Omental fat pad (tissue), 4 donors: ENCODE results near the gene ANKMY1. TPM values are rescaled to one million over a fixed set of nuclear protein-coding genes. Genes with fewer than 3 reads are reported as not detected.
"Not testable (repeated sequence)": the region's sequence is repeated elsewhere in the genome, so short reads cannot be mapped to it uniquely, and the experiment has no call there.

Experiments
- ATAC-seq: fragments of 150-250 bp; one replicate; pipeline ENCODE4 v1.9.1; 2016; ENCODE audit warnings: mild to moderate bottlenecking, moderate library complexity; ENCODE audit not compliant: low FRiP score
- DNase-seq: peaks from one replicate; pipeline ENCODE4 v3.0.0-alpha.2; 2019; ENCODE audit warnings: low spot score
- CTCF ChIP-seq, 3 donors: fragments of 450-650 bp; IDR thresholded peaks; one replicate each; pipeline ENCODE4 v1.5.1; 2016 to 2017; ENCODE audit warnings: antibody characterized with exemption in 3 of 3, mild to moderate bottlenecking in 3 of 3, moderate library complexity in 2 of 3
- total RNA-seq, 4 donors: library from RNA; depleted of rRNA; stranded (reverse); fragments of >200 nt; gene quantifications; one replicate each; pipeline ENCODE4 v1.1.0, GENCODE V29; 2016

ANKMY1 gene
- total RNA-seq, 4 donors from 2014 or later, result 8.3 to 23.2 (median 16.7) TPM

DNA sequence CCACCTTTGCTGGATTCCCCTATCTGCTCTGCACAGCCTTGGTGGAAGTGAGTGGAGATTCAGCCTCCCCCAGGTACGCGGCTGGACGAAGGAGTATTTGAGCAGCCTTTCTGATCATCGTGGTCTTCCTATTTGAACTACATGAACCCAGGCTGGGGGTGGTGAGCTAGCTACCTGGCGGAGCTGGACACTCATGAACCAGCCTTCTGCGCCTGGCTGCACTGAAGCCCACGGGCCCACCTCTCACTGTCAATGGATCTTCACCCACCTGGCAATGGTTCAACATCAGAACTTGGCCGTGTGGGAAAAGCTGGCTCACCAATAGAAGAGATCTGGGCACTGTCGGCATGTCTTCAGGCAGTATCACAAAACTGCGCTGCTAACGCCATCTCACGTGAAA, 35.4 kb downstream of the ANKMY1 start:
- DNase-seq, result no peak
- TF ChIP-seq CTCF (IDR thresholded peaks at IDR 0.05), result no peak
- no peak for ATAC-seq

DNA sequence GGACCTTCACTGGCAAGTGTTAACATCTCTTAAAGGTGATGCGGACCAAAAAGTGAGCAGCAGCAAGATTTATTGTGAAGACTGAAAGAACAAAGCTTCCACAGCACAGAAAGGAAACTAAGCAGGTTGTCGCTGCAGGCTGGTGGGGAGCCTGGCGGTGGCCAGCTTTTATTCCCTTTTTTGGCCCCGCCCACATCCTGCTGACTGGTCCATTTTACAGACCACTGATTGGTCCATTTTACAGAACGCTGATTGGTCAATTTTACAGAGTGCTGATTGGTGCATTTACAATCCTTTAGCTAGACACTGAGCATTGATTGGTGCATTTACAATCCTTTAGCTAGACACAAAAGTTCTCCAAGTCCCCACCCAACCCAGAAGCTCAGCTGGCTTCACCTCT, 35.9 kb downstream of the ANKMY1 start:
- not testable (repeated sequence) for DNase-seq, ATAC-seq

GRCh38 chr2:240520974-240521350, 36.8 kb downstream of the ANKMY1 start:
- DNase-seq (no peak), ATAC-seq (no peak)
- no peak for TF ChIP-seq CTCF (IDR thresholded peaks at IDR 0.05)

- ATAC-seq (no peak), DNase-seq (no peak)
- no peak for TF ChIP-seq CTCF (IDR thresholded peaks at IDR 0.05)
Observed at GRCh38 chr2:240520130-240520973, 37.4 kb downstream of the ANKMY1 start.

DNA sequence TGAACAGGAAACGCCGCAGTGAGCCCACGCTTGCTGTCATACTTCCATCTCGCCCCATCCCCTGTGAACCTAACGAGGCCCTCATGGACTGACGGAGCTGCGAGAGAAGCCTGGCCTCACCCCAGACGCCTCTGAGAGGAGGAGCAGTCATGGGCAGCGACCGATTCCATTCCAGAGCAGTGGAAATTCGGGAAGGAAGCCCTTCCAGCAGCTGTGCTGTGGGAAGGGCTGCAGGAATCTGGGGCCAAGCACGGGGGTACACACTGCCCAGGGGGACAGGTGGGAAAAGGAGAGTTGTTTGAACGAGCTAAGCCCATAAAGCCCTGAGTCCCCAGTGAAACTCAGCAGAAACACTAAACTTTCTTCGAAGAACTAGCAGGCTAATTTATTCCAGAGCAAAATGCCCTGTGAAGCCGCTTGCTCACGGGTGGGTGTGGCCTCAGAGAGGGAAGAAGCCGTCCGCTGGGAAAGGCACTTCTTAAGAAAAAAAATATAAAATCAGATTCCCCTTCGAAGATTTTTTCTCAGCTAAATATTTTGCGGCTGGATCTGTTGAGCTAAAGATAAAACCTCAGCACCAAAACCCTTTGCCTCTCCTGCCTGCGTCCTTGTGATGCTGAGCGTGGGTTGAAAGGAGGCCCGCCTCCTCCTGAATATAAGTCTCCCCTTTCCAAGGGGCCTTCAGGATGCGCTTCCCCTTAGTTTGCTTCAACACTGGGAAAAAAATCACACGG, 38.2 kb downstream of the ANKMY1 start:
- no peak for DNase-seq
- ATAC-seq, result no peak
- TF ChIP-seq CTCF (IDR thresholded peaks at IDR 0.05), result no peak

DNA sequence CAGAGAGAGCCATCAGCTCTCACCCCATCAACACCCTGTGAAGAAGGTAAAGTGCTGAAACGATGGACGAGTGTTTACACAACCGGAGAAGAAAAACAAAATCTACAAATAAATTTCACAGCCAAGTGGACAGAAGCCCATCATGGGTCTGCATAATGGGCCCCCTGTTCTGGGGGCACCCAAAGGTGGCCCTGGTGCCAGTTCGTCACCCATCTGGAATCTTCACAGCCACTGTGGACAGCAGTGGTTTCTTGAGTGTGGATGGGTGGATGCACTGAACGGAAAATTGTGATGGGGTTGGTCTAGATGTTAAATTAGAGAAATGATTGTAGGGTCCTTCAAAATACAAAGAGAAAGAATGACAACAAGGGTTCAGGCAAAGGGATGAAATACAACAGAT, 38.8 kb downstream of the ANKMY1 start:
- ATAC-seq (no peak), DNase-seq (peak; percentile 5)
- no peak for TF ChIP-seq CTCF (IDR thresholded peaks at IDR 0.05)

GRCh38 chr2:240517342-240517741, 40.4 kb downstream of the ANKMY1 start:
- no peak for TF ChIP-seq CTCF (IDR thresholded peaks at IDR 0.05)
- no peak for DNase-seq
- no peak for ATAC-seq
